ENCODE results near the gene POLR3GL.
A peak's percentile ranks its signal among the peaks of the same experiment; 100 is the strongest.

Gene POLR3GL

DNA sequence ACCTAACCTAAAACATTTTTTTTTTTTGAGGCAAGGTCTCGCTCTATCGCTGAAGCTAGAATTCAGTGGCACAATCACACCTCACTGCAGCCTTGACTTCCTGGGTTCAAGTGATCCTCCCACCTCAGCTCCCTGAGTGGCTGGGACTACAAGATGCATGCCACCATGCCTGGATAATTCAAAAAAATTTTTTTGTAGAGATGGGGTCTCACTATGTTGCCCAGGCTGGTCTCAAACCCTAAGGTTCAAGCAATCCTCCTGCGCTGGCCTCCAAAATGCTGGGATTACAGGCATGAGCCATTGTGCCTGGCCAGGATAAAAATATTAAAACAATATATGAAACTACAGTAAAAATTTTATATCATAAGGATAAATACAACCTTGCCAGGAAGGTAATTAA lies 11.6 kb upstream of the POLR3GL start:
- TF ChIP-seq, protein P1, sequence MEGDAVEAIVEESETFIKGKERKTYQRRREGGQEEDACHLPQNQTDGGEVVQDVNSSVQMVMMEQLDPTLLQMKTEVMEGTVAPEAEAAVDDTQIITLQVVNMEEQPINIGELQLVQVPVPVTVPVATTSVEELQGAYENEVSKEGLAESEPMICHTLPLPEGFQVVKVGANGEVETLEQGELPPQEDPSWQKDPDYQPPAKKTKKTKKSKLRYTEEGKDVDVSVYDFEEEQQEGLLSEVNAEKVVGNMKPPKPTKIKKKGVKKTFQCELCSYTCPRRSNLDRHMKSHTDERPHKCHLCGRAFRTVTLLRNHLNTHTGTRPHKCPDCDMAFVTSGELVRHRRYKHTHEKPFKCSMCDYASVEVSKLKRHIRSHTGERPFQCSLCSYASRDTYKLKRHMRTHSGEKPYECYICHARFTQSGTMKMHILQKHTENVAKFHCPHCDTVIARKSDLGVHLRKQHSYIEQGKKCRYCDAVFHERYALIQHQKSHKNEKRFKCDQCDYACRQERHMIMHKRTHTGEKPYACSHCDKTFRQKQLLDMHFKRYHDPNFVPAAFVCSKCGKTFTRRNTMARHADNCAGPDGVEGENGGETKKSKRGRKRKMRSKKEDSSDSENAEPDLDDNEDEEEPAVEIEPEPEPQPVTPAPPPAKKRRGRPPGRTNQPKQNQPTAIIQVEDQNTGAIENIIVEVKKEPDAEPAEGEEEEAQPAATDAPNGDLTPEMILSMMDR (IDR thresholded peaks at IDR 0.05; ENCODE audit: low read depth, low read length): no peak
- no peak for DNase-seq (ENCODE audit: extremely low read depth, low read depth)

DNA sequence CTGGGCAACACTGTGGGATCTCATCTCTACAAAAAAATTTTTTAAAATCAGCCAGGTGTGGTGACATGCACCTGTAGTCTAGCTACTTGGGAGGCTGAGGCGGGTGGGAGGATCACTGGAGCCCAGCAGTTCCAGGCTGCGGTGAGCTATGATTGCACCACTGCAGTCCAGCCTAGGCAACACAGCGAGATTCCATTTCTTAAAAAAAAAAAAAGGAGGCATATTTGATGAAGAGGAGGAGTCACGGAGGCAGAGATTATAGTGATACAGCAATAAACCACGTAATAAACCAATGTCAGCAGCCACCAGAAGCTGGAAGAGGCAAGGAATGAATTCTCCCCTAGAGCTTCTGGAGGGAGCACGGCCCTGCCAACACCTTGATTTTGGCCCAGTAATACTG lies 10.6 kb upstream of the POLR3GL start:
- TF ChIP-seq, protein P1 (IDR thresholded peaks at IDR 0.05; ENCODE audit: low read depth, low read length): no peak
- DNase-seq (ENCODE audit: extremely low read depth, low read depth): no peak

DNA sequence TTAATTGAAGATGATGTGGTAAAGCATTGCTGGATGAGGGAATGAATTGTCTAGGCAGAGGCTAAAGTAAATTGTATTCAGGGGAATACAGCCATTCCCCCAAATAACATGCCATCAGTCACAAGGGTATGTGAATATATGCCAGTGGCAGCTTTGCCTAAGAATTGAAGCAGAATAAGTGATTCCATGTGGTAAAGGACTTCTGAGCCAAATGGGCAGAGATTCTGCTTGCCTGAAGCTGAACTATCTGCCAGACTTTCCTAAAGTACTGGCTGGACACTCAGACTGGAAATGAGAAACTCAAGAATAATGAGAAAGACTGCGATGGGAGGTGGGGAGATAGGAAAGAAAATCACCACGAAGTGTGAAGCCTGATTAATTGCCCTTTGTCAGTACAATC lies 9.1 kb upstream of the POLR3GL start:
- no peak for DNase-seq (ENCODE audit: extremely low read depth, low read depth)
- TF ChIP-seq, protein P1 (IDR thresholded peaks at IDR 0.05; ENCODE audit: low read depth, low read length): no peak

DNA sequence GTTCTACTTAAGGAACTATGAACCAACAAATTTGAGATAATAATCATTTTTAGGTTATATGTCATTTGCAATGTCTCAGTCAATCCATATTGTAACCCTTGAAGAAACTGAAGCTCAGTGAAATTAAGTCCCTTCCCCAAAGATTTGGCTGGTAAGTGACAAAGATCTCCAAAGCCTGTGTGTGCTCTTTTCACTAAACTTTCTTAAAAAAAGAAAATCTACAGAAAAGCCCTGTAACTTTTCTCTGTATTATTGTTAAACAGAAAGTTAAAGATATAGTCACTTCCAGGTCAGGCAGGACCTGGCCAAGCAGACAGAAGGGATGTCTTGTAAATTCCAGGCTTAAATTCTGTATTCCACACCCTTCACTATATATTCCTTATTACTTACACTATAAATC lies 8.1 kb upstream of the POLR3GL start:
- TF ChIP-seq, protein P1 (IDR thresholded peaks at IDR 0.05; ENCODE audit: low read depth, low read length): no peak
- DNase-seq (ENCODE audit: extremely low read depth, low read depth): no peak

DNA sequence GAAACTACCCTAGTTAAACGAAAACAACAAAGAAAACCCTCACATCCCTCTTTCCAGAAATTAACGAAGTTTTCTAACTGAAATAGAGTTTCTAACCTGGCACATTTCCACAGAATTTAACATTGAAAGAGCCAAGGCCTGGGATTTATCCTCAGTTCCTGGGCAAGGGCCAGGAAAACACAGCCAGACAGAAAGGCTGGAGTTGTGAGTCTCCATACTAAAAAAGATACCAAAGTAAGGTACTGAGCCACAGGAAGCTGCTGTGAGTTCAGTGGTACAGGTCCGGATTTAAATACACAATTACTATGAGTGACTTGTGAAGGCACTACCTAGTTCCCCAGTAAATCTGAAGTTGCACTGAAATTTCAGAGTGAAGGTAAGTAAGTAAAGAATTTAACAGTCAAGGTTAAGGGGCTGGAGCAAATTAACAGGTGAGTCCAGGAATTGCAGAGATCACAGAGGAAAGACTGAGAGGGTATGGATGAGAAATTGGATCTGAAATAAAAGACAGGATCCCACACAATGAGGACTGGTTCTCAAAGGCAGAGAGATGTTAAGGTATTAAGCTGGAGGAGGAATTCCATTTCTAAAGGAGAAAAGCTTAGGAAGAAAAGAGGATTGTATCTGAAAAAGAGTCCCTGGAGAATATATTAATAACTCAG lies 7.6 kb upstream of the POLR3GL start:
- no peak for DNase-seq (ENCODE audit: extremely low read depth, low read depth)

DNA sequence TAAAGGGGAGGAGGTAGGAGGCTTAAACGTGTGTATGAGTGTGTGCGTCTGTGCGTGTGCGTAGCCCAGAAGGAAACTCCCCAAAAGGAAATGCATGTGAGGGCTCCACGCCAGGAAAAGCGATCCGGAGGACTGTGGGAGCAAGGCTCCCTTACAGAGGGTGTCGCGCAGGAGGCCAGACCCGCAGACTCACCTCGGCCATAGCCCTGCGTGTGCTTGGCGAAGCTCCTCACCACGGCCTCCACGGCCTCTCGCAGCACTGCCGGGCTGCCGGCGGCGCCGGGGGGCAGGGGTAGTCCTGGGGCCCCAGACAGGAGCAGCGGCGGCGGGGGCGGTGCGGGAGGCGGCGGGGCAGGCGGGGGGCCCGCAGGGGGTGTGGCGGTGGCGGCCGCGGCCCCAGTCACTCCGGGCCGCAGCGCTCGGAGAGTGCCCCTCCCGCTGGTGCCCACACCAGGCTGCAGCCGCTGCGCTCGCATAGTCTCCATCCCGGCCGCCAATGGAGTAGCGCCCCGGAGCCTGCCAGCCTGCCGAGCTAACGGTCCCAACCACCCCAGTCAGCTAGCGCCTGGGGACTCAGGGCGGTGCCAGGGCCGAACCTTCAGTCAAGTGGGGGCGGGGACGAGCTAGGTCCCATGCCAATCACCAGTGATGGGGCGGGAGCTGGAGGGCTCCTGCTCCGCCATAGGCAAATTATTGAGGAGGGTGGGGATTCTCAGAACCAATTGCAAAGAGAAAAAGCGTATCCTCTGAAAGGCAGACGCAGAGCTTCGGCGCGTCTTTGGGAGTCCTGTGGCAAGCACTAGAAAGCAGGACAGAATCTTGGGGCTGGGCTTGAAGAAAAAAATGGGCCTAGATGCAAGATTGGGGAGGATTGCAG lies 6.8 kb upstream of the POLR3GL start, which contains the start of gene LIX1L:
Gene LIX1L (minus strand): TSS at position 575 of the 877 bp plus-strand sequence. CDS start 90 bp downstream, at position 485.
- TF ChIP-seq, protein P1 (IDR thresholded peaks at IDR 0.05; ENCODE audit: low read depth, low read length): no peak
- peak; percentile 90 for DNase-seq (ENCODE audit: extremely low read depth, low read depth)

More for the DNA sequence above, 7.6 kb upstream of the POLR3GL start:
- TF ChIP-seq, protein P1 (IDR thresholded peaks at IDR 0.05; ENCODE audit: low read depth, low read length): no peak

DNA sequence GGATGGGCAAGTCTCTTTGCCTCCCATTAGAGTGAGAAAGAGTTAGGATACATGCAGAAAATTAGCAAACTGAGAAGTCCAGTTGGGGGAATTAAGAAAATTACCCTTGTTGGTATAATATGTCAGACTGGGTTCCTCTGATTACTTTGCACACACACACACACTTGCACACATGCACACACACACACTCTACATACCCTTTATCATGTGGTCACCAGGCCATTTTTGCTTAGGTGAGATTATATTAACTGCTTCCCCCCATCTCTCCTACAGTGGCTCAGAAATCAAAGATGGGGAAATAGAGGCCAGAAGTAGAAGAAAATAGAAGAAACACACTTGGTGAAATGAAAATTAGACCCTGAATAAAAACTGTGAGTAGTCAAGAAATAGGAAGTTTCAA lies 5.8 kb upstream of the POLR3GL start:
- DNase-seq (ENCODE audit: extremely low read depth, low read depth): no peak
- TF ChIP-seq, protein P1 (IDR thresholded peaks at IDR 0.05; ENCODE audit: low read depth, low read length): no peak

All from AG09319 (cell line).